ENCODE results near the gene SLC27A6.
"Not testable (repeated sequence)": the region's sequence is repeated elsewhere in the genome, so short reads cannot be mapped to it uniquely, and the experiment has no call there.

The SLC27A6 gene

GRCh38 chr5:129001841-129002526, 36.7 kb downstream of the SLC27A6 start:
- DNase-seq: no peak

- DNase-seq: no peak
These were observed 37.2 kb downstream of the SLC27A6 start for GRCh38 chr5:129002527-129002842.

- no peak for DNase-seq
These were observed 37.9 kb downstream of the SLC27A6 start for GRCh38 chr5:129003232-129003631.

GRCh38 chr5:129014185-129014584, 48.9 kb downstream of the SLC27A6 start:
- DNase-seq: no peak

GRCh38 chr5:129018837-129019236, 53.5 kb downstream of the SLC27A6 start:
- no peak for DNase-seq

GRCh38 chr5:129019401-129019908, 54.2 kb downstream of the SLC27A6 start:
- no peak for DNase-seq

- DNase-seq: no peak
These were observed 55.4 kb downstream of the SLC27A6 start for GRCh38 chr5:129020683-129021082.

- no peak for DNase-seq
These were observed 56.5 kb downstream of the SLC27A6 start for GRCh38 chr5:129021744-129022143.

GRCh38 chr5:129022599-129022998, 57.3 kb downstream of the SLC27A6 start:
- no peak for DNase-seq

- DNase-seq: no peak
These were observed 62.0 kb downstream of the SLC27A6 start for GRCh38 chr5:129027260-129027659.

GRCh38 chr5:129031886-129032683, 66.8 kb downstream of the SLC27A6 start:
- DNase-seq: no peak

- DNase-seq: not testable (repeated sequence)
These were observed 71.0 kb downstream of the SLC27A6 start for GRCh38 chr5:129036257-129036656.

- DNase-seq: no peak
These were observed 76.1 kb downstream of the SLC27A6 start for GRCh38 chr5:129041196-129041881.

- DNase-seq: no peak
These were observed 77.0 kb downstream of the SLC27A6 start for GRCh38 chr5:129042306-129042705.

- no peak for DNase-seq
These were observed 78.6 kb downstream of the SLC27A6 start for GRCh38 chr5:129043894-129044293.

GRCh38 chr5:129046151-129046550, 80.9 kb downstream of the SLC27A6 start:
- DNase-seq: no peak

GRCh38 chr5:129048509-129048908, 83.2 kb downstream of the SLC27A6 start:
- no peak for DNase-seq

- DNase-seq: no peak
These were observed 84.0 kb downstream of the SLC27A6 start for GRCh38 chr5:129049126-129049799.

GRCh38 chr5:129051283-129051682, 86.0 kb downstream of the SLC27A6 start:
- DNase-seq: no peak

GRCh38 chr5:129053438-129053837, 88.2 kb downstream of the SLC27A6 start:
- no peak for DNase-seq

GRCh38 chr5:129057329-129057728, 92.0 kb downstream of the SLC27A6 start:
- DNase-seq: no peak

- DNase-seq: no peak
These were observed 96.6 kb downstream of the SLC27A6 start for GRCh38 chr5:129061849-129062248.

- DNase-seq: peak; percentile 4
These were observed 98.3 kb downstream of the SLC27A6 start for GRCh38 chr5:129063483-129064113.

Data from NCI-H2081 treated with DMSO at 0.1 percent for 48 hours (cell line).